SKM-1 treated with dmso at 0.1 percent for 144 hours (cell line): ENCODE results near the gene FIBCD1.

Experiments used
- DNase-seq: peaks from one replicate; lab custom pipeline; 2025; ENCODE audit not compliant: unreplicated experiment; lab: John Stamatoyannopoulos, UW

Gene FIBCD1

GRCh38 chr9:130862747-130863146 lies 76.3 kb downstream of the FIBCD1 start:
- no peak for DNase-seq

- no peak for DNase-seq
Observed at GRCh38 chr9:130862217-130862616, 76.8 kb downstream of the FIBCD1 start.

GRCh38 chr9:130861372-130862180 lies 77.5 kb downstream of the FIBCD1 start:
- no peak for DNase-seq

GRCh38 chr9:130860458-130861316 lies 78.4 kb downstream of the FIBCD1 start:
- DNase-seq, result no peak

- DNase-seq, result no peak
Observed at GRCh38 chr9:130858739-130859705, 80.0 kb downstream of the FIBCD1 start.

- DNase-seq, result no peak
Observed at GRCh38 chr9:130857864-130858738, 80.9 kb downstream of the FIBCD1 start.

GRCh38 chr9:130856474-130856873 lies 82.6 kb downstream of the FIBCD1 start:
- no peak for DNase-seq

GRCh38 chr9:130854835-130855234 lies 84.2 kb downstream of the FIBCD1 start:
- DNase-seq, result no peak

GRCh38 chr9:130854092-130854491 lies 85.0 kb downstream of the FIBCD1 start:
- no peak for DNase-seq

GRCh38 chr9:130852801-130853200 lies 86.2 kb downstream of the FIBCD1 start:
- no peak for DNase-seq
